Measurements from ENCODE around the gene BAIAP2L2.

BAIAP2L2 gene

GRCh38 chr22:38126928-38127668 lies 16.6 kb upstream of the BAIAP2L2 start:
- intact Hi-C loops (cut with DNase I; ENCODE audit: low total_unique reads) = no loop called here

DNA sequence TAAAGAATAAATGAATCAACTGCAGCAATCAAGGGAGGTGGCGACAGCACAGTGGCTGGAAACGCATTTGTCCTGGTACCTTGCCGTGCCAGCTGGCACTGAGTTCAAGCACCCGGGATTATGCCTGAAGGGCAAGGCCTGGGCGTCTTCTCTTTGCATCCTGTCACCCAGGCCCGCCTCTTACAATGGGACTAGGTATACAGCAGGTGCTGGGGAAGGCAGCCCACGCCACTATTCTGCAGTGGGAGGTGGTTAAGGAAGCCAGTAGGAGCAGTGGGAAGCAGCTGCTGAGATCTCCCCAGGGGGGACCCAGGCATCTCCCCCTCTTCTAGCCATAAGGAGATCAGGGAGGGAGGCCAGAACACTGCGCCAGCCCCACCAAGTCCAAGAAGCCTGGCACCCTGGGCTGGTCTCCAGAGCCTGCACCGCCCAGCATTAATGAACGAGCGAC lies 15.3 kb upstream of the BAIAP2L2 start:
- intact Hi-C loops (cut with DNase I; ENCODE audit: low total_unique reads) = no loop called here
- peaks cover 0 to 45% (median 7%) of the 10 kb centered on the region in 3 donors for H3K36me3 ChIP-seq
- H3K27me3 ChIP-seq = no peaks in the 10 kb centered on the region
- no peak overlapping the region for H3K27ac ChIP-seq
- H3K4me3 ChIP-seq = no peak overlapping the region
- H3K9me3 ChIP-seq = no peaks in the 10 kb centered on the region
- no peaks in the 10 kb centered on the region for H3K4me1 ChIP-seq
- TF ChIP-seq, protein P1, sequence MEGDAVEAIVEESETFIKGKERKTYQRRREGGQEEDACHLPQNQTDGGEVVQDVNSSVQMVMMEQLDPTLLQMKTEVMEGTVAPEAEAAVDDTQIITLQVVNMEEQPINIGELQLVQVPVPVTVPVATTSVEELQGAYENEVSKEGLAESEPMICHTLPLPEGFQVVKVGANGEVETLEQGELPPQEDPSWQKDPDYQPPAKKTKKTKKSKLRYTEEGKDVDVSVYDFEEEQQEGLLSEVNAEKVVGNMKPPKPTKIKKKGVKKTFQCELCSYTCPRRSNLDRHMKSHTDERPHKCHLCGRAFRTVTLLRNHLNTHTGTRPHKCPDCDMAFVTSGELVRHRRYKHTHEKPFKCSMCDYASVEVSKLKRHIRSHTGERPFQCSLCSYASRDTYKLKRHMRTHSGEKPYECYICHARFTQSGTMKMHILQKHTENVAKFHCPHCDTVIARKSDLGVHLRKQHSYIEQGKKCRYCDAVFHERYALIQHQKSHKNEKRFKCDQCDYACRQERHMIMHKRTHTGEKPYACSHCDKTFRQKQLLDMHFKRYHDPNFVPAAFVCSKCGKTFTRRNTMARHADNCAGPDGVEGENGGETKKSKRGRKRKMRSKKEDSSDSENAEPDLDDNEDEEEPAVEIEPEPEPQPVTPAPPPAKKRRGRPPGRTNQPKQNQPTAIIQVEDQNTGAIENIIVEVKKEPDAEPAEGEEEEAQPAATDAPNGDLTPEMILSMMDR (IDR thresholded peaks at IDR 0.05) = no peak
- DNase-seq = no peak

More at GRCh38 chr22:38126928-38127668, 16.6 kb upstream of the BAIAP2L2 start:
- no peaks in the 10 kb centered on the region for H3K9me3 ChIP-seq
- H3K27me3 ChIP-seq = no peaks in the 10 kb centered on the region
- H3K4me3 ChIP-seq = no peak overlapping the region
- H3K36me3 ChIP-seq = peaks cover 0 to 52% (median 7%) of the 10 kb centered on the region in 3 donors
- no peak for DNase-seq
- TF ChIP-seq, protein P1 (IDR thresholded peaks at IDR 0.05) = no peak
- H3K4me1 ChIP-seq = peaks cover 0 to 10% (median 0%) of the 10 kb centered on the region in 4 donors
- H3K27ac ChIP-seq = no peak overlapping the region

DNA sequence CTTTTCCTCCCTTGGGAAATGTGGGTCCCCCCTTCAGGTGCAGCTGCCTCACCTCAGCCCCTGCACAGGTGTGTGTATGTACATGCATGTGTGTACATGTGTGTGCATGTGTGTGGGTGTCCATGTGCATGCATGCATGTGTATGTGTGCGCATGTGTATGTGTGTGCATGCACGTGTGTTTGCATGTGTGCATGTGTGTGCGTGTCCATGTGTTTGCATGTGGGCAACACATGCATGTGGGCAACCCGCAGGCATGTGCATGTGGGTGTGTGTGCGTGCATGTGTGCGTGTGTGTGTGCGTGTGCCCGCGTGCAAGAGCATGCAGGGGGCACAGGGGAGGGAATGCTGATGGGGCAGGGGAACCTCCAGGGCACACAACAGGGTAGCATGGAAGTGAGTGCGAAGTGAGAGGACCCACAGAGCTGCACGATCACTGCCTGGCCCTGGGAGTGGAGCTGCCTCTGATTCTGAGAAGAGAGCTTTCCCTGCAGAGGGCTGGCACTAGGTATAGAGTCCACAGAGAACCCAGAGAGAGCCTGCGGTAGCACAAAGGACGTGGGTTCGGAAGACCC lies 14.6 kb upstream of the BAIAP2L2 start:
- Histone ChIP-seq H3K4me3 (no peak overlapping the region), H3K4me1 (no peaks in the 10 kb centered on the region), H3K27me3 (no peaks in the 10 kb centered on the region), H3K9me3 (no peaks in the 10 kb centered on the region), H3K36me3 (peaks cover 0 to 43% (median 7%) of the 10 kb centered on the region in 3 donors), H3K27ac (no peak overlapping the region)
- TF ChIP-seq, protein P1 (IDR thresholded peaks at IDR 0.05) = no peak
- no peak for DNase-seq
- intact Hi-C loops (cut with DNase I; ENCODE audit: low total_unique reads) = no loop called here

DNA sequence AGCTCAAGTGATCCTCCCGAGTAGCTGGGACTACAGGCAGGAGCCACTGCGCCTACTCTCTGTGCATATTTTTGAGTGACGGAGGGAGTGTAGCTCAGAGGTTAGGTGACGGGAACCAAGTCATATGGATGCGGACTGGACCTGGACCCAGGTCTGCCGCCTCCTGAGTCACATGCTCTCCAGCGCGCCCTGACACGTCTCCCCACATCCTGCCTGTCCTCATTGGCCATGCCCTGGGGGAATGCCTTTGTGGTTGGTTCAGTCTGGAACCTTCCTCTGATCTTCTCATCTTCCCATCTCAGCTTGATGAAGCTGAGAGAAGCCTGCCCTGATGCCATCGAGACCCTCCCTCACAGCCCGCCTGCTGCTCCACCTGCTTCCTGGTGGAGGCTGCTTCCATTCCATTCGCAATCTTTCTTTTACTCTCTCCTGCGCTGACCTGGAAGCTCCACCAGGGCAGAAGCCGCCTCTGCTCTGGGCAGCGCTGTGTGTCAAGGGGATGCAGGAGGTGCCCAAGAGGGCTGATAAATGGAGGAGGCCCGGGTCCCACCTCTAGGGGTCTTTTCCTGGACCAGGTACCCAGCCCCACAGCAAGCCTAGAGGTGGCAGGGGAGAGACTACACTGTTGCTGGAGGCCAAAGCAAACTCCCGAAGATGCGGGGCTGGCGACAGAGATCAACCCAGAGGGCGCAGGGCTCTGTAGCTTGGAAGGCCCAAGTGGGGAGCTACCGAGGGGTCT lies 13.9 kb upstream of the BAIAP2L2 start:
- Histone ChIP-seq H3K9me3 (no peaks in the 10 kb centered on the region), H3K27me3 (no peaks in the 10 kb centered on the region), H3K36me3 (peaks cover 0 to 37% (median 7%) of the 10 kb centered on the region in 3 donors), H3K4me3 (no peak overlapping the region), H3K4me1 (no peaks in the 10 kb centered on the region), H3K27ac (no peak overlapping the region)
- intact Hi-C loops (cut with DNase I; ENCODE audit: low total_unique reads) = no loop called here
- TF ChIP-seq, protein P1 (IDR thresholded peaks at IDR 0.05) = no peak
- DNase-seq = no peak

- Histone ChIP-seq H3K27me3 (no peaks in the 10 kb centered on the region), H3K4me3 (no peak overlapping the region), H3K4me1 (no peaks in the 10 kb centered on the region), H3K9me3 (no peaks in the 10 kb centered on the region), H3K27ac (no peak overlapping the region), H3K36me3 (peaks cover 0 to 24% (median 4%) of the 10 kb centered on the region in 3 donors)
- TF ChIP-seq, protein P1 (IDR thresholded peaks at IDR 0.05) = no peak
- no peak for DNase-seq
- intact Hi-C loops (cut with DNase I; ENCODE audit: low total_unique reads) = no loop called here
Observed at GRCh38 chr22:38122616-38123015, 12.1 kb upstream of the BAIAP2L2 start.

All from tibial artery (tissue), 4 donors.